HT-29 (cell line): Measurements from ENCODE around the gene SHC3. TPM values are rescaled to one million over a fixed set of nuclear protein-coding genes. Genes with fewer than 3 reads are reported as not detected.

Experiments
- DNase-seq: peaks from one replicate; pipeline ENCODE4 v3.0.0-alpha.2; 2015; ENCODE audit warnings: low spot score
- total RNA-seq: library from RNA; depleted of rRNA; stranded (reverse); fragments of >200 nt; shearing (Covaris generic); gene quantifications from 2 replicates; pipeline ENCODE4 v1.2.3, GENCODE V29; 2014

Gene SHC3
- total RNA-seq, 1 experiment from 2014 or later: 0.23 TPM

DNA sequence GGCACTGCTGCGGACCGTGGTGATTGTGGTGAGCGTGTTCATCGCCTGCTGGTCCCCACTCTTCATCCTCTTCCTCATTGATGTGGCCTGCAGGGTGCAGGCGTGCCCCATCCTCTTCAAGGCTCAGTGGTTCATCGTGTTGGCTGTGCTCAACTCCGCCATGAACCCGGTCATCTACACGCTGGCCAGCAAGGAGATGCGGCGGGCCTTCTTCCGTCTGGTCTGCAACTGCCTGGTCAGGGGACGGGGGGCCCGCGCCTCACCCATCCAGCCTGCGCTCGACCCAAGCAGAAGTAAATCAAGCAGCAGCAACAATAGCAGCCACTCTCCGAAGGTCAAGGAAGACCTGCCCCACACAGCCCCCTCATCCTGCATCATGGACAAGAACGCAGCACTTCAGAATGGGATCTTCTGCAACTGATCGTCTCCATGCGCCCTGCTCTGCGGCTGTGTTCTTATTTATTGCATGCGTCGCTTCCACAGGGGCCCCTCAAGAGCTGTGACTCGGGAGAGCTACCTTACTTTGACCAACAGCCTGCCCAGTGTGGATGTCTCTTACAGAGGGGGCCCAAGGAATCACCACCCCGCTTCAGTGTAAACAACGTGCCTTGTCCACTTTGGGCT lies 176.6 kb downstream of the SHC3 start:
- no peak for DNase-seq

DNA sequence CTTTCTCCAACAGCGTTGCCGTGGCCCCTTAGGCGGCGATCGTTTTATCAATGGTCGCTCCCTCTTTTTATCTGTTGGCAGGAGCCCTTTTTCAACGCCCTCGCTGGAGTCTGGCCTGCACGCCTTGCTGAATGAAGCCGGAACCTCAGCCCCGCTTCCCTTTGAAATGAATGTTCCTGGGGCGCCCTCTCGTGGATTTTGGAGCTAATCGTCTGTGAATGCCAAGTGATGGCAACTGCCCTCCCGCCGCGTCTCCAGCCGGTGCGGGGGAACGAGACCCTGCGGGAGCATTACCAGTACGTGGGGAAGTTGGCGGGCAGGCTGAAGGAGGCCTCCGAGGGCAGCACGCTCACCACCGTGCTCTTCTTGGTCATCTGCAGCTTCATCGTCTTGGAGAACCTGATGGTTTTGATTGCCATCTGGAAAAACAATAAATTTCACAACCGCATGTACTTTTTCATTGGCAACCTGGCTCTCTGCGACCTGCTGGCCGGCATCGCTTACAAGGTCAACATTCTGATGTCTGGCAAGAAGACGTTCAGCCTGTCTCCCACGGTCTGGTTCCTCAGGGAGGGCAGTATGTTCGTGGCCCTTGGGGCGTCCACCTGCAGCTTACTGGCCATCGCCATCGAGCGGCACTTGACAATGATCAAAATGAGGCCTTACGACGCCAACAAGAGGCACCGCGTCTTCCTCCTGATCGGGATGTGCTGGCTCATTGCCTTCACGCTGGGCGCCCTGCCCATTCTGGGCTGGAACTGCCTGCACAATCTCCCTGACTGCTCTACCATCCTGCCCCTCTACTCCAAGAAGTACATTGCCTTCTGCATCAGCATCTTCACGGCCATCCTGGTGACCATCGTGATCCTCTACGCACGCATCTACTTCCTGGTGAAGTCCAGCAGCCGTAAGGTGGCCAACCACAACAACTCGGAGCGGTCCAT lies 177.4 kb downstream of the SHC3 start:
- peak; percentile 76 for DNase-seq

DNA sequence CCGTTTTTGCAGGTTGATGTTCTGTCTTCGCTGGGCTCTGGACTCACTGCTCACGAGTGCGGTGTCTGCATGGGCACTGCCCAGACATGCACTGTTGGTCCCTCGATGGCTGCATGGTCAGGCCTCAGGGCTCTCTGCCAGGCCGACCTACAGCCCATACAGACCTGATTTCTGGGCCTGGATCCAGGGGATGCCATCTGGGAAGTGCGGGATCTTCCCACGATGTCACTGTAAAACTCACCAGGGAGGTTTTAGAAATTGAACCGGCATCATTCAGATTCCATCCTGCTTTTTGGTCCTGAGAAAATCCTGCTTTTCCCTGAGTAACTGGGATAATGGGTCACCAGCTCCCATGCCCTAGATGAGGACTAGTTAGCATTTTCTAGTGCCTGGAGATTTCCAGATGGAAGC lies 178.2 kb downstream of the SHC3 start:
- DNase-seq: no peak

DNA sequence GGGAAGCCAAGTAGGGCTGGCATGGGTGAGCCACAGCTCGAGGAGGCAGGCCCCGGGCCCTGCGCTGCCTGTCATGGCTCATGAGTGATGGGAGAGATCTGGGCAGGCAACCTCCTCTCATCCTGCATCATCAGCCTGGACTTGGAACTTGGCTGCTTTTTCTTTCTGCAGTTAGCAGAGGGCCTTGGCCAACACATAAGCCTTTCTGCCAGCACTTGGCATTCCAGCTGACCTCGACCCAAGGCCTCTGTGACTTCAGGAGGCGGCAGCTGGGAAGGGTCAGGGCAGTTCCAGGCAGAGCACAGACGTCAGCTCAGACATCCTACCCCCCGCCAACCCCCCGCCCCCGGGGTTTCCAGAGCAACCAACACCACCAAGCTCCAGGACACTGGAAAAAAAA lies 179.7 kb downstream of the SHC3 start:
- no peak for DNase-seq

DNA sequence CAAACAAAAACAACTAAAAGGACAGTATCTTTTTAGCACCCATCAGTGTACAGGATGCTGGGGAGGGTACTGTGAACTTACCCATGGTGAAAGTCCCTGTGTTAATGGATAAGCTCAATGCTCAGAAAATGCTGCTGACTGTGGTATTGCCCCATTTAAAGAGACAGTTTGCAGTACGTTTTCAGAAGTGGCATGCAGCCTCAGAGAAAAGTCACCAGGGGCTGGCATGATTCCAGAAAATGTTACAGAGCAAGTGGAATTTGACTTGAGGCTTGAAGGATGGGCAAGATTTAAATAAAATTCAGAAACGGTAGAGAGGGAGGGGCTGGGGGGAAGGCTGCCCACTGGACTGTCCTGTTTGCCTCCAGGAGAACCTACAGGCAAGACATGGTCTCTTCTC lies 180.1 kb downstream of the SHC3 start:
- no peak for DNase-seq

DNA sequence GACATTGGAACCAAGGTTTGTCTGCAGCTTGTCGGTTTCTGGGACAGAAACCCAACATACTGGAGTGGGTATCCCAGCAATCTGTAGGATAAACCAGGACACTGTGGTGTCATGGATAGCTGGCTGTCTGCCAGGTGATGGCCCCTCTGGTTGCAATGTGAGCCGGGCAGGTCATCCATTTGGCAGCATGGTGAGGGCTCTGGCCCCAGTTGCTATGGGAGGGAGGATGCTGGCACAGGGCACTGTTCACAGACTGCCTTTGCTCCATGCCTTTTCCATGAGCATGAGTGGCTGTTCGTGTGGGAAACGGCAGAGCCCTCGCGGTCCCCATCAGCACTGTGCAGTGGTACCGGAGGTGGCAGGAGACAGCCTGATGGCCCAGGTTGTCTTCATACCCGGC lies 181.0 kb downstream of the SHC3 start:
- DNase-seq: no peak

DNA sequence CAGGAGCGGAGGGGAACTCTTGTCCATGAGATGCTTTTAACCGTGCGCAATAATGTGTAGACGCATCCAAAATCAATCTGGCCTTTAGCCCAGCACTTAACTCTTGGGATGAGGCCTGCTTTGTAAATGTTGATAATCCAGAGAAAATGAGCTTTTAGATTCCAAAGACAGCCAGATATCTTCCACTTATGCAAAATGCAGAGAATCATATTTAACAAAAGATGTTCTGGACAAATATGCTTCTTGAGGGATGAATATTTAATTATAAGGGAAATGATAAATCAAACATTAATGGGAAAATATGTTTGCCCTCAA lies 181.7 kb downstream of the SHC3 start:
- no peak for DNase-seq

DNA sequence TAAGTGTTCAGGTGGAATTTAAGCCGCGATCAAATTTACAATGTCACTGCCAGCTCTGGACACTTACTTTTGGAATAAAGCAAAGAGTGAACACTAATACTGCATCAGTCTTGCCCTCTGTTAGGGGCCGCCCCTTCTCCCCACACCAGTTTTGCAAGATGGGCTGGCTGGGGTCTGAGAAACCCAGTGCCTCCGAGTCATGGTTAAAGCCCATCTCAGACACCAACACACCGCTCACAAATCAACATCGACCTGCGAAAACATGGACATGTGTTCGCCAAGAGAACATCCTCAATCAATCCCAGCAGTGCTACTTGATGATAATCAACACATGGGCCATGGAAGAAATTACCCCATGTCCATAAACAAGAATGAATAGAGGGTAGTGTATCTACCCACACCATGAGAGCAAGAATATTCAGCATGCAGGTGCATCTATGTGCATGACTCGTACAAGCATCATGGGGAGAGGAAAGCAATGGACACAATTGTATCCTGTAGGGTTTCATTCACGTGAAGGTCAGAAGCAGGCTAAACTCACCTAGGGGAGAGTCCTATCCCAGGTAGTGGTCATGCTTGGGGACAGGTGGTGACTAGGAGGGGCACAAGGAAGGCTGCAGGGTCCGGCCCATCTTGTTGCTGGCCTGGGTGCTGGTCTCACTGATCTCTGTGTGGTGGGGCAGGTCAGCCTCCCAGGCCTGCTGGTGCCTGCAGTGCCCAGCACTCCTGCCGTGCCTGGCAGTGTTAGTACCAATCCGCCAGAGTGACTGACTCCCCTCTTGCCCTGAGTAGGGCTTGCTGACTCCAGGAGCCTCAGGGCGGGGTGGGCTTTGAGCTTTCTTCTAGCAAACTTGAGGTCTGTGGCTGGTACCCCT lies 182.3 kb downstream of the SHC3 start:
- no peak for DNase-seq

DNA sequence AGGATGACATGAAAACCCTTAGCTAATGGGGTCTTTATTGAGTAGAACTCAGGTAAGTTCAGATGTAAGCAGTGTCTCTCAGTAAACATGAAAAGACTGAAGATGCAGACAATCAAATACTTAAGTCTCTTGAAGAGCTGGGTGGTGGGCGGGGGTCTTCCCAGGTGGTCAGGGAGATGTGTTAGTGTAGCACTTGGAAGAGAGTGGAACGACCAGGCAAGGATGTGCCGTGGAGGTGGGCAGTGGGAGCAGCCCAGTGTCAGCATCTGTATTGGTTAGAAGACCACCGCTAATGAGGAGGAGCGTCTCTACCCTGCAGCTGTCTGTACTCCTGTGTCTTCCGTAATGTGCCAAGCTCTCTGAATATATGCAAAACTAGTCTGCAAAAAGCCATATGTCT lies 183.0 kb downstream of the SHC3 start:
- no peak for DNase-seq

DNA sequence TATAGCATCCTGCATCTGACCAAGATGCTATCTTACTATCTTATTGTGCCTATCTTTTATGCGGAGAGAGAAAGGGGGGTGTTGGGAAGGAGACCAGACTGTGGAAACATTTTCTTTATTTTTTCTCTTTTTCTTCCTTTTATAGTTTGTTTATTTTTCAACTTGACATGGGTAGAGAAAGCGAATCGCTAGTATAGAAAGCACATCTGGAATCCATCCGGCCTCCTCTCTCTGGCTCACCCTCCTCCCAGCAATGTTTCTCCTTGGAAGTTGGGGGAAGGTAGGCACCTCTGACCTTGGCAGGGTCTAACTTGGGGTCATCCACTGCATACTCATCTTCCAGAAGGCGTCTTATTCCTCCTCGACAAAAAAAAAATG lies 183.4 kb downstream of the SHC3 start:
- DNase-seq: no peak

DNA sequence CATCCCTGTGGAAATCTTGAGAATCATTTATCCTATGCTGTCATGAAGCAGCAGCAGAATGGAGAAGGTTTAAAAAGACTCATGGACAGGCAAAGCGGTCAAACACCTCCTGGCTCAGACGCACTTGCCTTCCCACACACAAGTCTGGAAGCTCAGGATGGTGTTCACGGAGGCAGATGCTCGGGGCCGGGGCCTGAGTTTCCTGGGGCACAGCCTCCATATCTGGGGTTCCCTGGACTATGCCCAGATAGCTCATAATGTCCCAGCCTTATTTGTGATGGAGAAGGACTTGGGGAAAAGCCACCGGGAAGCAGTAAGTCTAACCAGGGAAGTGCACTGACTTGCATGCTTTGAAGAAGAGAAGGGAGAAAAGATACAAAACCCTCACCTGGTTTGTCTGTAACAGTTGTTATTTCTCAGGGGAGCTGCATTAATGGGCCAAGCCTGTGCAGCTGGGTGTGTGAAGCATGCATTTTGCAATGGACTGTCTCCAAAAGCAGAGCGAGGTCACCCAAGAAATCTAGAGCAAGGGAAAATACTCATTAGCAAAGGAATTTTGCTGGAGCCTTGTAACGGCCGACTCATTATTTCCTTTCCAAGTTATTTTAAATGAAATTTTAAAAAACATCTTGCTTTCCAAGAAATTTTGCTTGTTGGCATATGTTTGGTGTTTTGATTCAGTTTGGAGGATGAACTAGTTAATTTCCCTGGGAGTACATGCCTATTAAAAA lies 184.0 kb downstream of the SHC3 start:
- DNase-seq: no peak

DNA sequence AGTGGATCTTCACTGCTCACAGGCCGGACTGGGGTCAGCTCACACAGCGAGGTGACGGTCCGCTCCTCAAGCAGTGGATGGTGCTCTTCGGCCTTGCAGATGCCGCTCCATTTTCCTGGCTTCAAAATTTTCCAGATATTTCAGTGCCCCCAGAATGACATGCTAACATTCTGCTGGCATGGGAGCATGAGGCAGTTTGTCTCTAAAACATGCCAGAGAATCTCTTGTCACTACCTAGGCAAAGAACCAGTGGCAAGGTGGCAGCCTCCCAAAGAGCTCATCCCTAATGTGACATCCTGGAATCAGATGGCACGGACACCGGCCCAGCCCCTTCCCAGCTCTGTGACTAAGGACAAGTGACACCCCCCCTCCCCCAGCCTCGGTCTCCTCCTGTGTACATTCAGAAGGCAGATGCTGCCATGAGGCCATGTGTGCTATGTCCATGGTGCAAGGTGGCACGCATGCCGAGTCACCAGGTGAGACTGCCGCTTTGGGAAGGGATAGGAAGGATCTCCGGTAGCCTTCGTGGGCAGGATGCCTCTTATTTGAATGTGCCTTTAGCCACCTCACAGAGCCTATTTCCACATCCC lies 184.7 kb downstream of the SHC3 start:
- DNase-seq: no peak

DNA sequence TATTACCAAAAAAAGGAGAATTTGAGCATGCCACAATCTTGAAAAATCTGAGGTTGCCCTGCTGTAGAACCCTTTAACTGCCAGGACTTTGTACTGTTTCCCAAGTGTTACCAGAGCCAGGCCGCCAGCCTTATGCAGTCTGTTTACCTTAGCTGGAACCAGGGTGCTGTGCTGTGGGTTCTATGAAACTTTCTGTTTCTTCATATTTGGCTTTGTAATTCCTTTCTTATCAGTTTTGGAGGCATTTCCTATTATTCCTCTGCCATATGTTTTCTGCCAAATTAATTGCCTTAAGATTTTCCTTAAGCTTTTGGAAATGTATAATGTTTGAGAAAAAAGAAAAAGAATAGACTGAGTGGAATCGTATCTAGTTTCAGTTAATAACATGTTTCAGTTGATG lies 185.3 kb downstream of the SHC3 start:
- no peak for DNase-seq

DNA sequence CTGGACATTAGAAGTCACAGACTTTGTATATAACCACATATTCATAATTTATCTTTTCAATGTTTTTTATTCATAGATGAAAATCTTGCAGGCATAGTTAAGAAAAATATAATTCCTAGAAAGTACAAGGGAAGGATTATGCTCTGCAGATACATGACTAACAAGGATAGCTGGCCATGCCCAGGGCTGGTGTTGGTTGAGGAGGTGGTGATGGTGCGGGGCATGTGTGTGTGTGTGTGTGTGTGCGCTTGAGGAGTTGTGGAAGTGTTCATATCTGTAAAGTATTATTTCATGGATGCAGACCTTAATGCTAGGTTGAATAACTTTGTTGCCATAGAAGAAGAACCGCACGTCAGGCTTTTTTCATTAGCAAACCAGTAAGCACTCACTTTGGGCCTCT lies 186.1 kb downstream of the SHC3 start:
- DNase-seq: no peak

DNA sequence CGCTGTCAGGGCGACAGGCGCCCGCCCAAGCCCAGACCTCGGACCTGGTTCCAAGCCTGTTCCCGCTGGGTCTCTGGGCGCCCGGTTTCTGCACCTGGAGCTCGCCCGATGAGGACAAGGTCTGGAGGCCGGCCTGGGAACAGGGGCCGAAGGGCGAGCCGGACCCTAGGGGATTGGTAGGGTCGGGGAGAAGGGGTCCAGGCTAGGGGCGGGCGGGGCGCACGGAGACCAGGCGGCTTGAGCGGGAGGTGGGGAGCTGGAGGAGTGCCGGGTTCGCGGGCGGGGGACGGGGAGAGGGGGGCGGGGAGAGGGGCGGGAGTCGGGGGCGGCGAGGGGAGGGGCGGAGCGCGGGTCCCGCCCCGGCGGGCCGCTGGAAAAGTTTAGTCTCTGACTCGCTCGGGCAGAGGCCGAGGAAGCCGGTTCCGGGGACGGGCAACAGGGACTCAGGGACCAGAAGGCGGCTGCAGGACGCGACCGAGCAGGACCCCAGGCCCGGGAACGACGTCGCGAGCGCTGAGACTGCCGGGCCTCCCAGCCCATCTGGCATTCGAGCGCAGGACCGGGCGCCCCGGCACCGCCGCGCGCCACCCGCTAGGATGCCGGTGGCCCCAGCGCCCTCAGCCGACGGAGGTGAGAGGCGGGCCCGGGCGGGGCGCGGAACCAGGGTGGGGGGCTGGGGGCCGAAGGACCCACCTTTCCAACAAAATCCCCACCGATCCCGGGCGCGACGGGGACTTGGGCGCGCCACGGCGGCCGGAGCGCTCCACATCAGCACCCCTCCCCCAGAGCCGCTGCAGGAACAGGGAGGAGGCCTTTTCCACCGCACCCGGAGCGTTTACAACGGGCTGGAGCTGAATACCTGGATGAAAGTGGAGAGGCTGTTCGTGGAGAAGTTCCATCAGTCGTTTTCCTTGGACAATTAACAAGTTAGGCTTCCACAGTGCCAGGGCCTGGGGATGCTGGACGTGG lies 187.3 kb downstream of the SHC3 start, which contains the start of gene S1PR3:
Gene S1PR3, plus strand, starts transcription at position 403 of the 969 bp plus-strand sequence. CDS start 9,733 bp downstream, outside the sequence.
- no peak for DNase-seq

DNA sequence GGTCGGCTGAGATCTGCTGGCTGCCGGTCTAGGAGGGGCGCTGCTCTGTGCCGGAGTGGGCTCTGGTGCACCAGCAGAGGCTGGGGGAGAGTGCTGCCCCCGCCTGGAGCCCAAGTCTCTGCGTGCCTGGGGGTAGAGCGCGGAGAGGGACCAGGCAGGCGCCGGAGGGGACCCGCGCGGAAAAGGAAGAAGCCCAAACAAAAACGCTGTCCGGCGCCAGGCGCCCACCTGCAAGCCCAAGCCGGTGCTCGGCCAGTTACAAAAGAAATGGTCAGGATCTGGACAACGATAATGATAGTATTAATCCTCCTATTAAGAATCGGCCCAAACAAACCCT lies 187.9 kb downstream of the SHC3 start:
- DNase-seq: no peak

DNA sequence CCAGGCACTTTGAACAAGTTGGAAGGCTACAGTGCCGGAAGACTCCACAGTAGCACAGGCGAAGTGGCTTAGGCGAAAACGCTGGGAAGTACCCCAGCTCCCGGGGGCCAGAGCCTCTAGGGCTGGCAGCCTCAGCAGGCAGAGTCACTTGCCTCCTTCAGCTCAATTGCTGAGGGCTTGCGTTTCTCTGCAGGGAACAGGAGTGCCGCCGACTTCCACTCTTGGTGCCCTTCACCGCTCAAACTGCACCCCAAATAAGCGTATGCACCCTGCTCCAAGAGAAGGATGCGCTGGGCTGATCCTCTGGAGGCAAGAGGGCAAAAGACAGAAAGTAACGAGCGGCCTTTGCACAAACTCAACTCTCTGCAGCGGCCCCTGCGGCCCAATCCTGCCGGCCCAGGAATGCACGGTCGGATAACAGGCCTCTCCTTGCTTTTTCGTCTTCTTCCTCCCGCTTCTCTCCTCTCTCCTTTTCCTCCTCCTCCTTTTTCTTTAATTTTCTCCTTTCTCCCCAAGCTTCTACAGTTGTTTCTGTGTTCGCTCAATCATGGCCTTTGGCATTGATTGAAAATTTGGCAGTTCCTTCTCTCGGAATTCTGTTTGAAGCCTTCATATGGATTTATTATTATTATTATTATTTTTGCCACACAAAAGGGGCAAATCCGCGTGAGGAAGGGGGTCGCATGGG lies 188.4 kb downstream of the SHC3 start:
- no peak for DNase-seq

DNA sequence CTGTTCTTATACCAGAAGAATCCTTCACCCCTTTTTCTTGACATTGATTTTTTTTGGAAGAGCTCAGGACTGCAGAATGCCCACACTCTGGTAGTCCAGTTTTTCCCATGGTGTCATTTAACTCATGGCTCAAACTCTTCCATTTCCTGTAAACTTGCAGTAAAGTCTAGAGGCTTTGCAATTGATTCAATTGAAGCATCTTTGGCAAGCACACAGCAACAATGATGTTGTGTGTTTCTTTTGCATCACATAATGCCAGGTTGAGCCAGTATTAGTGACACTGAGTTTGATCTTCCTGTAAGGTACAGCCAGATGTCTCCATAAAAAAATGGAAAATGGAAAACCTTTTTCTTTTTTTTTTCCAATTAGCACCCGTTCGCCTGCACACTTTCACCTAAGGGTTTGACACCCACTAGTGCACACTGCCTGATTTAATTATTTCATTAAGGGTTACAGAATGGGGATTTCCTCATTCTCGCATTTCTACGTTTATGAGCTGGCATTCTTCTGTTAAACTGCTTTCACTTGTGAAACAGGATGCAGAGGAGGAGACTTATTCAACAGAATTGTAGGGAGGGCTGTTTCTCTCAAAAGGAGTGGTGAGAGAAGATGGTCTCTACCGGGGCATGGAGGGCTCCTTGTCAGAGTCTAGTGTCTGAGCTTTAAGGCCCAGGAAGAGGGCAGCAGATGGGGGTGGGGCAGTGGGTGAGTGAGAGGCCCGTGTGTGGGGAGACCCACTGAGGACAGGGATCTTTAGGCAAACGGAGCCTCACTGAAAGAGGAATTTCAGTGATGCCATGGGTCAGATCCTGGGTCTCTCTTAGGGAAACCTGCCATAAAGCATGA lies 189.6 kb downstream of the SHC3 start:
- DNase-seq: no peak

DNA sequence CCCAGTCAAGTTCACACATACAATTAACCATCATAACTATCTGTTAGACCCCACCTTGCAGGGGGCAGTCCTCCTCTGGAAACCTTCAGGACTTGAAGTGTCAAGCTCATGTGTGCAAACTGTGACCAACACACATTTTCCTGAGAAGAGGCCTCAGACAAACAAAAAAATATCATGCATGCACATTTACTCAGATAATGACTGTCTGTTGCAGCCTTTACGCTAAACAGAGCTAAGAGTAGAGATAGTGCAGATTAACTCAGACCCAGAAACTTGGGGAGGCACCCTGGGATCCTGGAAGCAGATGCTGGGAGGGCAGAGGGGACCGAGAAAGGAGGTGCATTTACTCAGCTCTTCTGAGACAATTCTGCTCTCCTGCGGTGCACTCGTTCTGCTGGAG lies 191.0 kb downstream of the SHC3 start:
- no peak for DNase-seq
